ENCODE measurements around the gene RHBDD2.
"Not testable (repeated sequence)": the region's sequence is repeated elsewhere in the genome, so short reads cannot be mapped to it uniquely, and the experiment has no call there.

The RHBDD2 gene

GRCh38 chr7:75864251-75864650 is 14.6 kb upstream of the RHBDD2 start:
- not testable (repeated sequence) for H2BK15ac ChIP-seq (ENCODE audit: low read length); H3K23ac ChIP-seq (ENCODE audit: low read depth, low read length, poor library complexity); H2BK12ac ChIP-seq (ENCODE audit: low read length); H3K9ac ChIP-seq (ENCODE audit: low read depth, low read length, poor library complexity); H3K36me3 ChIP-seq (replicated peaks in 1 of 2; ENCODE audit: control insufficient read depth in 2 of 2, insufficient read depth in 2 of 2, low read length in 2 of 2); H3K9me3 ChIP-seq (replicated peaks in 1 of 2; ENCODE audit: control insufficient read depth in 2 of 2, insufficient read depth in 1 of 2, low read depth in 1 of 2, low read length in 2 of 2); H2BK120ac ChIP-seq (ENCODE audit: low read depth, low read length); H3K27me3 ChIP-seq (ENCODE audit: control insufficient read depth in 3 of 3, insufficient read depth in 3 of 3, low read depth in 1 of 3, low read length in 3 of 3); DNase-seq (ENCODE audit: low spot score); H3K4me3 ChIP-seq (ENCODE audit: low read length in 2 of 2); H4K91ac ChIP-seq (ENCODE audit: low read depth, low read length, poor library complexity); H3K18ac ChIP-seq (ENCODE audit: low read length); H4K8ac ChIP-seq (ENCODE audit: low read depth, low read length); H3K4me2 ChIP-seq (ENCODE audit: insufficient read depth, low read length, poor library complexity, severe bottlenecking); H2AK5ac ChIP-seq (ENCODE audit: low read depth, low read length); H3K4ac ChIP-seq (ENCODE audit: low read length); H3K27ac ChIP-seq (replicated peaks; ENCODE audit: low read length); H3K14ac ChIP-seq (ENCODE audit: low read length); H3K4me1 ChIP-seq (ENCODE audit: control insufficient read depth in 2 of 2, insufficient read depth in 1 of 2, low read depth in 1 of 2, low read length in 2 of 2); H2AFZ ChIP-seq (ENCODE audit: low read length); H3K79me1 ChIP-seq (ENCODE audit: low read depth, low read length); H2BK5ac ChIP-seq (ENCODE audit: low read length)
- no CpG with 5 or more reads among the region's 4 CpGs for WGBS, 2 donors (ENCODE audit: extremely low coverage in 2 of 2, insufficient read length in 2 of 2, insufficient replicate concordance in 1 of 2)

- no peak overlapping the region for H3K9ac ChIP-seq (ENCODE audit: low read depth, low read length, poor library complexity)
- H2AK5ac ChIP-seq (ENCODE audit: low read depth, low read length) = no peak overlapping the region
- no peaks in the 10 kb centered on the region for H3K27me3 ChIP-seq (ENCODE audit: control insufficient read depth in 3 of 3, insufficient read depth in 3 of 3, low read depth in 1 of 3, low read length in 3 of 3)
- H2AFZ ChIP-seq (ENCODE audit: low read length) = no peak overlapping the region
- no peak overlapping the region for H2BK15ac ChIP-seq (ENCODE audit: low read length)
- H2BK12ac ChIP-seq (ENCODE audit: low read length) = no peak overlapping the region
- no peak overlapping the region for H2BK120ac ChIP-seq (ENCODE audit: low read depth, low read length)
- no peak overlapping the region for H3K18ac ChIP-seq (ENCODE audit: low read length)
- peaks cover 0 to 5% of the 10 kb centered on the region in 2 donors for H3K4me1 ChIP-seq (ENCODE audit: control insufficient read depth in 2 of 2, insufficient read depth in 1 of 2, low read depth in 1 of 2, low read length in 2 of 2)
- H3K4ac ChIP-seq (ENCODE audit: low read length) = no peak overlapping the region
- H4K8ac ChIP-seq (ENCODE audit: low read depth, low read length) = no peak overlapping the region
- H3K9me3 ChIP-seq (replicated peaks in 1 of 2; ENCODE audit: control insufficient read depth in 2 of 2, insufficient read depth in 1 of 2, low read depth in 1 of 2, low read length in 2 of 2) = peaks cover 0 to 3% of the 10 kb centered on the region in 2 donors
- H4K91ac ChIP-seq (ENCODE audit: low read depth, low read length, poor library complexity) = no peak overlapping the region
- H2BK5ac ChIP-seq (ENCODE audit: low read length) = no peak overlapping the region
- no peaks in the 10 kb centered on the region for H3K36me3 ChIP-seq (replicated peaks in 1 of 2; ENCODE audit: control insufficient read depth in 2 of 2, insufficient read depth in 2 of 2, low read length in 2 of 2)
- no peak for DNase-seq (ENCODE audit: low spot score)
- WGBS, 2 donors (ENCODE audit: extremely low coverage in 2 of 2, insufficient read length in 2 of 2, insufficient replicate concordance in 1 of 2) = no CpG with 5 or more reads among the region's 5 CpGs
- no peak overlapping the region for H3K14ac ChIP-seq (ENCODE audit: low read length)
- no peak overlapping the region for H3K23ac ChIP-seq (ENCODE audit: low read depth, low read length, poor library complexity)
- no peak overlapping the region for H3K27ac ChIP-seq (replicated peaks; ENCODE audit: low read length)
- H3K79me1 ChIP-seq (ENCODE audit: low read depth, low read length) = no peaks in the 10 kb centered on the region
- no peak overlapping the region for H3K4me3 ChIP-seq (ENCODE audit: low read length in 2 of 2)
- no peak overlapping the region for H3K4me2 ChIP-seq (ENCODE audit: insufficient read depth, low read length, poor library complexity, severe bottlenecking)
Observed at GRCh38 chr7:75866114-75866488, 12.7 kb upstream of the RHBDD2 start.

- Histone ChIP-seq H3K4ac (ENCODE audit: low read length) (no peak overlapping the region), H2BK15ac (ENCODE audit: low read length) (no peak overlapping the region), H2BK120ac (ENCODE audit: low read depth, low read length) (no peak overlapping the region), H3K4me2 (ENCODE audit: insufficient read depth, low read length, poor library complexity, severe bottlenecking) (no peak overlapping the region), H3K9me3 (replicated peaks in 1 of 2; ENCODE audit: control insufficient read depth in 2 of 2, insufficient read depth in 1 of 2, low read depth in 1 of 2, low read length in 2 of 2) (peaks cover 0 to 3% of the 10 kb centered on the region in 2 donors), H3K4me1 (ENCODE audit: control insufficient read depth in 2 of 2, insufficient read depth in 1 of 2, low read depth in 1 of 2, low read length in 2 of 2) (peaks cover 0 to 5% of the 10 kb centered on the region in 2 donors), H3K79me1 (ENCODE audit: low read depth, low read length) (no peaks in the 10 kb centered on the region), H3K27ac (replicated peaks; ENCODE audit: low read length) (no peak overlapping the region), H3K9ac (ENCODE audit: low read depth, low read length, poor library complexity) (peak overlapping the region; percentile 64), H3K18ac (ENCODE audit: low read length) (no peak overlapping the region), H3K36me3 (replicated peaks in 1 of 2; ENCODE audit: control insufficient read depth in 2 of 2, insufficient read depth in 2 of 2, low read length in 2 of 2) (no peaks in the 10 kb centered on the region), H3K23ac (ENCODE audit: low read depth, low read length, poor library complexity) (no peak overlapping the region), H4K8ac (ENCODE audit: low read depth, low read length) (no peak overlapping the region), H3K4me3 (ENCODE audit: low read length in 2 of 2) (no peak overlapping the region), H2AFZ (ENCODE audit: low read length) (peak overlapping the region; percentile 53), H4K91ac (ENCODE audit: low read depth, low read length, poor library complexity) (no peak overlapping the region), H3K27me3 (ENCODE audit: control insufficient read depth in 3 of 3, insufficient read depth in 3 of 3, low read depth in 1 of 3, low read length in 3 of 3) (no peaks in the 10 kb centered on the region), H3K14ac (ENCODE audit: low read length) (no peak overlapping the region), H2AK5ac (ENCODE audit: low read depth, low read length) (no peak overlapping the region), H2BK5ac (ENCODE audit: low read length) (no peak overlapping the region), H2BK12ac (ENCODE audit: low read length) (no peak overlapping the region)
- WGBS, 2 donors (ENCODE audit: extremely low coverage in 2 of 2, insufficient read length in 2 of 2, insufficient replicate concordance in 1 of 2) = no CpG with 5 or more reads among the region's 19 CpGs
- DNase-seq (ENCODE audit: low spot score) = peak; percentile 56
Observed at GRCh38 chr7:75866489-75867389, 12.1 kb upstream of the RHBDD2 start.

GRCh38 chr7:75867390-75867717 is 11.5 kb upstream of the RHBDD2 start:
- no peak for DNase-seq (ENCODE audit: low spot score)
- H2BK15ac ChIP-seq (ENCODE audit: low read length) = no peak overlapping the region

More at GRCh38 chr7:75867390-75867717, 11.5 kb upstream of the RHBDD2 start:
- no peaks in the 10 kb centered on the region for H3K36me3 ChIP-seq (replicated peaks in 1 of 2; ENCODE audit: control insufficient read depth in 2 of 2, insufficient read depth in 2 of 2, low read length in 2 of 2)
- H3K4me1 ChIP-seq (ENCODE audit: control insufficient read depth in 2 of 2, insufficient read depth in 1 of 2, low read depth in 1 of 2, low read length in 2 of 2) = peaks cover 0 to 5% of the 10 kb centered on the region in 2 donors
- no peak overlapping the region for H2BK5ac ChIP-seq (ENCODE audit: low read length)
- peak overlapping the region; percentile 53 for H2AFZ ChIP-seq (ENCODE audit: low read length)
- H2BK12ac ChIP-seq (ENCODE audit: low read length) = no peak overlapping the region
- no peak overlapping the region for H3K4me3 ChIP-seq (ENCODE audit: low read length in 2 of 2)
- no peak overlapping the region for H3K23ac ChIP-seq (ENCODE audit: low read depth, low read length, poor library complexity)
- H3K27me3 ChIP-seq (ENCODE audit: control insufficient read depth in 3 of 3, insufficient read depth in 3 of 3, low read depth in 1 of 3, low read length in 3 of 3) = no peaks in the 10 kb centered on the region
- H2BK120ac ChIP-seq (ENCODE audit: low read depth, low read length) = no peak overlapping the region
- no peak overlapping the region for H3K4me2 ChIP-seq (ENCODE audit: insufficient read depth, low read length, poor library complexity, severe bottlenecking)
- no peak overlapping the region for H4K8ac ChIP-seq (ENCODE audit: low read depth, low read length)
- H3K9me3 ChIP-seq (replicated peaks in 1 of 2; ENCODE audit: control insufficient read depth in 2 of 2, insufficient read depth in 1 of 2, low read depth in 1 of 2, low read length in 2 of 2) = peaks cover 0 to 3% of the 10 kb centered on the region in 2 donors
- no peak overlapping the region for H4K91ac ChIP-seq (ENCODE audit: low read depth, low read length, poor library complexity)
- H3K79me1 ChIP-seq (ENCODE audit: low read depth, low read length) = no peaks in the 10 kb centered on the region
- H3K27ac ChIP-seq (replicated peaks; ENCODE audit: low read length) = no peak overlapping the region
- H2AK5ac ChIP-seq (ENCODE audit: low read depth, low read length) = no peak overlapping the region
- no peak overlapping the region for H3K18ac ChIP-seq (ENCODE audit: low read length)
- no peak overlapping the region for H3K14ac ChIP-seq (ENCODE audit: low read length)
- H3K4ac ChIP-seq (ENCODE audit: low read length) = no peak overlapping the region
- WGBS, 2 donors (ENCODE audit: extremely low coverage in 2 of 2, insufficient read length in 2 of 2, insufficient replicate concordance in 1 of 2) = no CpG with 5 or more reads among the region's 4 CpGs
- no peak overlapping the region for H3K9ac ChIP-seq (ENCODE audit: low read depth, low read length, poor library complexity)

Data from neuronal stem cell (in vitro differentiated cells).